T-helper 2 cell treated with Interferon-gamma antibody and Interleukin-4, amounts not matched to agents 5 μg/mL and 100 μg/mL, for 36 hours (primary cell): ENCODE measurements around the gene EPHA3.

Source experiments
- DNase-seq: peaks from one replicate; pipeline ENCODE4 v3.0.0; 2021; ENCODE audit warnings: low spot score
- H3K27ac Mint-ChIP-seq: one replicate; pipeline ENCODE4 v1.8.0; 2021; ENCODE audit warnings: mild to moderate bottlenecking, mixed read lengths
- H3K27me3 Mint-ChIP-seq: one replicate; pipeline ENCODE4 v1.8.0; 2021; ENCODE audit warnings: low read depth, mixed read lengths
- H3K36me3 Mint-ChIP-seq: one replicate; pipeline ENCODE4 v1.8.0; 2021; ENCODE audit warnings: low read depth, mixed read lengths
- H3K4me1 Mint-ChIP-seq: one replicate; pipeline ENCODE4 v1.8.0; 2021; ENCODE audit warnings: low read depth, mixed read lengths
- H3K4me3 Mint-ChIP-seq: one replicate; pipeline ENCODE4 v1.8.0; 2022; ENCODE audit warnings: mild to moderate bottlenecking, moderate library complexity, mixed read lengths
- H3K9me3 Mint-ChIP-seq: one replicate; pipeline ENCODE4 v1.8.0; 2021; ENCODE audit warnings: mixed read lengths

The EPHA3 gene

DNA sequence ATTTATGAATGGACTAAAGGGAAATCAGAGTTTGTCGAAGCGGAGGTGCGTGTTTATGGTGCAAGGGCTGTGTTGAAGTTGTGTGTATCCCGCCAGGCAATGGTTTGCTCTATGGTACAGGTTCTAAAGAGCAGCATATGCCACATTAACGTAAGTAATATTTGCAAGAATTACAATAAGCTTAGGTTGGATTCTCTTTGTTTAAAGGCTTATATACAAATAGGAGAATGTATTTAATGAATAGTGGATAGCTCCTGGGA, 800 bp downstream of the EPHA3 start:
- DNase-seq: no peak
- Mint-ChIP-seq H3K27ac (no peak overlapping the region), H3K27me3 (peaks cover 19% of the 10 kb centered on the region), H3K4me3 (peak overlapping the region; percentile 67), H3K4me1 (peaks cover 11% of the 10 kb centered on the region), H3K9me3 (no peaks in the 10 kb centered on the region), H3K36me3 (no peaks in the 10 kb centered on the region)

DNA sequence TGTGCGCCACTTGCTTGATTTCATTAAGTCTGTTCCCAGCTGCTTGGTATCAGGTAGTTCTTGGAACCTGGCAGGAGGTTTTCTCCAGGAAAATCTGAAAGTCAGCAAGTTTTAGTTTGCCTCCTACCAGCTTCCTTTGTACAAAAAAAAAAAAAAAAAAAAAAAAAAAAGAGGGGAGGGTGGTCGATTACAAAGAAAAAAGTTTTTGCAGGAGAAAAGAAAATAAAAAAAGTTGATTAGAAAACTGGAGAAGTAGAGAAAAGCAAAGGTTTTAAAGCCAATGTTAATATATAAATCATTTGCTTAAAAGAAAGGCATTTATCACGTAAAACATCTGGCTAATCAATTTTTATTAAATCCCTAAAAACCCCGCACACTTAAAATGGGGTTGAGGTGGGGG, 5.9 kb downstream of the EPHA3 start:
- peaks cover 3% of the 10 kb centered on the region for H3K4me1 Mint-ChIP-seq
- H3K9me3 Mint-ChIP-seq: no peaks in the 10 kb centered on the region
- H3K27me3 Mint-ChIP-seq: peaks cover 12% of the 10 kb centered on the region
- H3K27ac Mint-ChIP-seq: no peak overlapping the region
- H3K36me3 Mint-ChIP-seq: no peaks in the 10 kb centered on the region
- DNase-seq: no peak
- H3K4me3 Mint-ChIP-seq: no peak overlapping the region

DNA sequence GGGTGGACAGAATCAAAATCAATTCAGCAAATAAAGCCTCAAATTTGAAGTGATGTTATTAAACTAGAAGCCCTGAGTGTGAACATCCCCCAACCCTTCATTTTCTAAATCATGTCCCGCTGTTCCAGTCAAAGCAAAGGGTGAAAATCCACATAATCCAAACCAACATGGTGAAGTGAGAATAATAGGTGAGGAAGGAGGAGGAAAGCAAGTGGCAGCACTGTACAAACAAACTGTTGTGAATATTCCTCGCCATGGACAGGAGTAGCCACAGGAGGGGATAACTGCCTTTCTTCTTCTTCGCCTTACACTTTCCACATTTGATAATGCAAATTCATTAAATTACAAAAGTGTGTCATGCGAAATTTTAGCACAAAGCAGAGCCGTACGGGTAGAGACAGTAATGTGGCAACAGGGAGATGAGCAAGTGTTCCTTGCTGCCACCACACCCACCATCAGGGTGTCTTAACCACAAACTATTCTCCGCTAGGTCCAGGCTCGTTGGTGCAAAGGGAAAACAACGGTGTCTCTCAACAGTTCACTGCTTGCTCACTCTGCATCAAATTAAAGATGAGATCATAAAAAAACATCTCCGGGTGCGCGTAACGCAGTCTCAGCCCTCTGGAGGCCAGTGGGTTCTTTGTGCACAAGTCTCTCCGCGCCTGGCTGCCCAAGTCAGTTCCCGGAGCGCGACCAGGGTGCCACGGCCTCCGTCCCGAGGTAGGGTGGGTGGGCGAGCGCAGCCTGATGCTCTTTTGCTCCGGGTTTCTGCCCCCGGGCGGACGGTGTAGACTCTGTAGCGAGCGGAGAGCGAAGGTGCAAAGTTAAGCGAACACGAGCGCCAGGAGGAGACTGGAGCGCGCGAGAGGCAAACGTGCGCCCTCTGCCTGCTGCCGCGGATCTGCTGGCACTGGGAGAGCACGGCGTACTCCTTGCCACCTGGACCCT, 6.7 kb downstream of the EPHA3 start:
- peaks cover 3% of the 10 kb centered on the region for H3K4me1 Mint-ChIP-seq
- no peaks in the 10 kb centered on the region for H3K9me3 Mint-ChIP-seq

DNA sequence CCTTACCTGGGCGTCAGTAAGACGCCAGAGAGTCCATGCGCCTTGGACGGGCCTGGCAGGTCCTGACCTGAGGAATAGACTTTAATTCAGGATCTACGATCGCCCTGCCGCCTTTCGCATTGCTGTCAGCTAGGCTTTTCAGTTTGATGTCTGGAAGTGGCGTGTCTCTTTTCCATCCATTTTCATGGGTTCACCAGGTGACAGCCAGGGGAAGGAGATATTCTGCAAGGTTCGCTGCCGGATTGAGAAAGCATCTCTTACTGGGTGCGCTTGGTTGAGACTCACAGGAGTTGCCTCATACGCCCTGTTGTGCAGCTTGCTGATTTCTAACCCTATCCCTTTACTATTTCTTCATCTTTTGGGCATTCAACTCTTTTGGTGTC, 7.4 kb downstream of the EPHA3 start:
- Mint-ChIP-seq H3K36me3 (no peaks in the 10 kb centered on the region), H3K27ac (no peak overlapping the region), H3K4me1 (peaks cover 3% of the 10 kb centered on the region), H3K27me3 (peaks cover 12% of the 10 kb centered on the region), H3K9me3 (no peaks in the 10 kb centered on the region), H3K4me3 (no peak overlapping the region)
- no peak for DNase-seq

More for the DNA sequence above, 6.7 kb downstream of the EPHA3 start:
- Mint-ChIP-seq H3K27me3 (peaks cover 12% of the 10 kb centered on the region), H3K27ac (no peak overlapping the region), H3K4me3 (peak overlapping the region; percentile 67), H3K36me3 (no peaks in the 10 kb centered on the region)
- DNase-seq: peak; percentile 6

DNA sequence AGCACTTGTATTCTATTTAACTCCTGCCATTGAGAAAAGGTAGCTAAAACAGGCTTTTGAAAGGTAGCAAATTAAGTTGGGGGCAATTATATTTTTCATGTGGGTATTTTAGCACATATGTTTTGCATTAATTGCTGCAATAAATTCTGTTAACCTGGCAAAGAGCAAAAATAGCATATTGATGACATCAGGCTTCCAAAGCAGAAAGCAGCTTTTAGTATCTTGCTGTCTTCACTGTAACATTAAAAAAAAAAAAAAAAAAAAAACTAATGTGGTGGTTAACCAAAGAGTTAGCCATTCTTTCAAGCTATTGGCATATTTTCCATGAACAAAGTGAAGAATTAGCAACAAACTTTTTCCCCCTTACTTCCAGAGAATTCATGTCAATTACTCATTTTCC, 9.1 kb downstream of the EPHA3 start:
- Mint-ChIP-seq H3K27me3 (peaks cover 12% of the 10 kb centered on the region), H3K27ac (no peak overlapping the region), H3K36me3 (no peaks in the 10 kb centered on the region), H3K4me1 (peaks cover 3% of the 10 kb centered on the region), H3K9me3 (no peaks in the 10 kb centered on the region), H3K4me3 (no peak overlapping the region)
- no peak for DNase-seq

DNA sequence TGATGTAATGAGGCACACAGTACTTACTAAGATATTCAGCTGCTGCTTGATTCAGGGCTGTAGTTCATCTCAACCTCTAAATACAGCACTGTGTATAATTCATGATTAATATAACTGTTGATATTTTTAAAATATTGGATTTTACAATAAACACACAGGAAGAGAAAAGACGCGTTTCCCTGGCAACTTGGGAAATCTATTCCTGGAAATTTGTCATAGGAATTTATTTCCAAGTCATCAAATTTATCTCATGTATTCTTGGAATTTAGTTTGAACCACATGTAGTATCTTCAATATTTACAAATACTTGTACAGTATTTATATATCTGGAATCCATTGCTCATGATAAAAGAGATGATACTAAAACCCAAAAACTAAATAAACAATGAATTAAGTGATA, 30.6 kb downstream of the EPHA3 start:
- Mint-ChIP-seq H3K4me1 (no peaks in the 10 kb centered on the region), H3K36me3 (no peaks in the 10 kb centered on the region), H3K4me3 (no peak overlapping the region), H3K9me3 (peaks cover 4% of the 10 kb centered on the region), H3K27ac (no peak overlapping the region), H3K27me3 (no peaks in the 10 kb centered on the region)
- DNase-seq: no peak

DNA sequence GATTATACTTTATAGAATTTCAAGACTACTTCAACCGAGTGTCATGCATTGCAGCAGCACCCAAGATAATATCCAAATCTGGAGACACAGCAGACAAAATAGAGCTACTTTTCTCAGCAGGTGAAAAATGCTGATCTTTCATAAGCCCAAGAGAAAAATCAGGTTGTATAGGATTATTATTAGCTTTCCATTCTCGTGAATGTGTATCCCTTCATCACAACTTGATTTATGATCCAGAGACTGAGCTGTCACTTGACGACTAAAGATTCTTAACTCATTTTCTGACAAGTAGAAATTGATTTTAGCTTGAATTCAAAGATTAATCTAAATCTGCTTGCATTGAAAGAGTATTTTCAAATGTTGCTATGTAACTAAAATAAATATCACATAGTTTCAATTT, 32.4 kb downstream of the EPHA3 start:
- no peak overlapping the region for H3K4me3 Mint-ChIP-seq
- H3K27ac Mint-ChIP-seq: no peak overlapping the region
- no peaks in the 10 kb centered on the region for H3K36me3 Mint-ChIP-seq
- H3K27me3 Mint-ChIP-seq: no peaks in the 10 kb centered on the region
- DNase-seq: no peak
- no peaks in the 10 kb centered on the region for H3K4me1 Mint-ChIP-seq
- no peaks in the 10 kb centered on the region for H3K9me3 Mint-ChIP-seq

DNA sequence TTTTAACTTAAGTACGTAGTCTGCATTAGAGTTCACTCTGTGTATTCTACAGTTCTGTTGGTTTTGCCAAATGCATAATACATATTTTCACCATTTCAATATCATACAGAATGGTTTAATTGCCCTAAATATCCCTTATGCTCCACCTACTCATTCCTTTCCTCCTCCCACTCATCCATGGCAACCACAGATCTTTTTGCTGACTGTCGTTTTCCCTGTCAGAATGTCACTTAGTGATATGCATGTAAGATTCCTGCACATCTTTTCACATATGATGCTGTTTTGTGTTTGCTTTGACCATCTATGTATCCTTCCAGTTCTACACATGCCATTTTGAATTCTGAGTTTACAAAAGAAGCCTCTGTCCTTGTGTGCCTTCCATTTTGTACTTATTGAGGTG, 36.7 kb downstream of the EPHA3 start:
- Mint-ChIP-seq H3K27ac (no peak overlapping the region), H3K27me3 (no peaks in the 10 kb centered on the region), H3K4me1 (no peaks in the 10 kb centered on the region), H3K9me3 (no peaks in the 10 kb centered on the region), H3K4me3 (no peak overlapping the region), H3K36me3 (no peaks in the 10 kb centered on the region)
- no peak for DNase-seq

DNA sequence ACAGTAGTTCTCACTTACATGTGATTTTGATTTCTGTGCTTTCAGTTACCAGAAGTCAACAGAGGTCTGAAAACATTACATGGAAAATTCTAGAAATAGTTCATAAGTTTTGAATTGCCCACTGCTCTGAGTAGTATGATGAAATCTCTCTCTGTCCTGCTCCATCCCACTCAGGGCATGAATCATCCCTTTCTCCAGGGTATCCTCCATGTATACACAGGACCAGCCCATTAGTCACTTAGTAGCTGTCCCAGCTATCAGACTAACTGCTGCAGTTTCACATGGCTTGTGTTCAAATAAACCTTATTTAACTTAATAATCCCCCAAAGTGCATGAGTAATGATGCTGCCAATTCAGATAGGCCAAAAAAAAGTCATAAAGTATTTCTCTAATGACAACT, 38.6 kb downstream of the EPHA3 start:
- H3K27me3 Mint-ChIP-seq: no peaks in the 10 kb centered on the region
- no peak overlapping the region for H3K4me3 Mint-ChIP-seq
- H3K27ac Mint-ChIP-seq: no peak overlapping the region
- no peaks in the 10 kb centered on the region for H3K9me3 Mint-ChIP-seq
- H3K4me1 Mint-ChIP-seq: no peaks in the 10 kb centered on the region
- no peak for DNase-seq
- no peaks in the 10 kb centered on the region for H3K36me3 Mint-ChIP-seq

DNA sequence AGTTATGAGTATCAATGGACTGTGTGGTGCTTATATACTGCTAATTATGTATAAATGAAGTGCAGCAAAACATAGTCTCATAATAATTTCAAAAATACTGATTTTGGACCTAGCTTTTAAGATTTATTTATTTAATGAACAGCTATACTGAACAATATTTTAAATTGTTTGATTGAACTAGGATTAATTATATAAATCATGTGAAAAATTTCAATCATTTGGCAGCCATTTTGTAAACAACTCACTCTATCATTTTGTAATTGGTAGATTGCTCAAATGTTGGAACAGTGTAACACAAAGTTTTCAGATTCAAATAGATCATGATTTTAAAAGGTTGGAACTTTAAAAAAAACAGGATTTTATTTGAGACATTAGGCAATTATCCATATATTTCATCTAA, 47.0 kb downstream of the EPHA3 start:
- H3K36me3 Mint-ChIP-seq: no peaks in the 10 kb centered on the region
- no peak overlapping the region for H3K27ac Mint-ChIP-seq
- no peaks in the 10 kb centered on the region for H3K4me1 Mint-ChIP-seq
- DNase-seq: no peak
- no peaks in the 10 kb centered on the region for H3K27me3 Mint-ChIP-seq
- no peaks in the 10 kb centered on the region for H3K9me3 Mint-ChIP-seq
- no peak overlapping the region for H3K4me3 Mint-ChIP-seq

DNA sequence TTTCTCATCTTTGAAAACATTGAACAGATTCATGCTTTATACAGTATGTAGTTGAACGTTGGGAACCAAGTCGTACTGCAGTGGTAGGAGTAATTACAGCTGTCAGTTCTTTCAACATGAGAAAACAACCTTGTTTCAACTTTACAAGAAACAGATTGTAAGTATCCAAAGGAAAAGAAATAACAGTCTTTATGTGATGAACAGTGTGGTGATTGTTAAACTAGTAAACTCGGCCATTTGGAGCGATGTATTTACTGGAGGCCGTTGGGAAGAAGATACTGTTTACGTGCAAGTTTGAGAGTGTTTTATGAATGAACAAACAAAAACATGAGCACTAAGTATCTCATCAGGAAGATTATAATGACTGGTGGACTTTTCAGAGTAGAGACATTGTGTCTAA, 48.4 kb downstream of the EPHA3 start:
- Mint-ChIP-seq H3K27me3 (no peaks in the 10 kb centered on the region), H3K4me3 (no peak overlapping the region), H3K9me3 (no peaks in the 10 kb centered on the region), H3K4me1 (no peaks in the 10 kb centered on the region), H3K36me3 (no peaks in the 10 kb centered on the region), H3K27ac (no peak overlapping the region)
- DNase-seq: no peak

DNA sequence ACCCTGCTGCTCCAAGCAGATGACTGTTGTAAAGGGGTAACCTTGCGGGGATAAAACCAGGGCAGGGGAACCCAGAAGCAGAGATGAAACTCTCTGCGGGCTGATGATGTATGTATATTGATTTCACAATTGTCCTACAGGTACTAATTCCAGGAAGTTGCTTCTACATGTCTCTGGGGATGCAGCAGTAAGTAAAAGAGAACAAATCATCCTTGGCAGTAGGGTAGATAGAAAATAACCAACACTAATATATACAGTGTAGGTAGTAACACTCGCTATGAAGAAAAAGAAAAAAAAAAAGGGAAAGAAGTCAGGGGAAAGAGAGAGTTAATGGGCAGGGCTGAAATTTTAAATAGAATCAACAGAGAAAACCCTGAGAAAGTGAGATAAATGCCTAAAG, 50.2 kb downstream of the EPHA3 start:
- no peak for DNase-seq
- Mint-ChIP-seq H3K36me3 (no peaks in the 10 kb centered on the region), H3K27ac (no peak overlapping the region), H3K9me3 (no peaks in the 10 kb centered on the region), H3K4me1 (no peaks in the 10 kb centered on the region), H3K4me3 (no peak overlapping the region), H3K27me3 (no peaks in the 10 kb centered on the region)

DNA sequence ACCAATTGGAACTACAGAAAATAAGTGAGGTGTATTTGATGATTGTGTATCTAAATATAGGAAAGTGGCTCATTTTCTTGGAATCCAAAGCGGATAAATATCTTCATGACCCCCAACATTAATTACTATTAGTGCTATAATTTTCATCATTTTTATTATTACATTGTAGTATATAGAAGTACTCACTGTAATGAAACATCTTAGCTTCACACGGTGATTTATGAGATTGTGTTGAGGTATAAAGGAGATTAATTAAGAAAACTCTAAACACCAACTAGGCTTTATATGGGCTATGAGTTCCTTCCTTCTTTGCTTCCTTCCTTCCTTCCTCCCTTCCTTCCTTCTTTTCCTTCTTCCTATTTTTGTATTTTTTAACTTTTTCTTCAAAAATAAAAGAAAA, 52.2 kb downstream of the EPHA3 start:
- no peak overlapping the region for H3K27ac Mint-ChIP-seq
- no peaks in the 10 kb centered on the region for H3K4me1 Mint-ChIP-seq
- no peak for DNase-seq
- no peaks in the 10 kb centered on the region for H3K9me3 Mint-ChIP-seq
- H3K36me3 Mint-ChIP-seq: no peaks in the 10 kb centered on the region
- no peaks in the 10 kb centered on the region for H3K27me3 Mint-ChIP-seq
- no peak overlapping the region for H3K4me3 Mint-ChIP-seq

DNA sequence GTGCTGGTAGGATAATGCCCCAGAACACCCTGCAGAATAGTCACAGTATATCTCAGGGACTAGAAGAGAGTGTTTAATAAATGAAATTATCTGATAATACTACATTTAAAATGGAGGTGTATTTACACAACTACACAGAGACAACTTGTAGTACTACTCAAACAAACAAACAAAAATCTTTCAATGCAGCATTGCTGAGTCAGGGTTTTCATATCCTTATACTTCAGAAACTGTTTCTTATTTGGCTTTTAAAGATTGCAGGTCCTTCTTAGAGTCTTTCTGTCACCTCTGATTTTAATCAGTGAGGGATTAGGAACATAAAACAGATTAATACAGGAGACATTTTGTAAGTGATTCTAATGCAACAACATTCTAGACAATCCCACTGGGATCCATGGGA, 57.4 kb downstream of the EPHA3 start:
- Mint-ChIP-seq H3K4me3 (no peak overlapping the region), H3K4me1 (no peaks in the 10 kb centered on the region), H3K9me3 (no peaks in the 10 kb centered on the region), H3K27me3 (no peaks in the 10 kb centered on the region), H3K36me3 (no peaks in the 10 kb centered on the region), H3K27ac (no peak overlapping the region)
- DNase-seq: no peak

DNA sequence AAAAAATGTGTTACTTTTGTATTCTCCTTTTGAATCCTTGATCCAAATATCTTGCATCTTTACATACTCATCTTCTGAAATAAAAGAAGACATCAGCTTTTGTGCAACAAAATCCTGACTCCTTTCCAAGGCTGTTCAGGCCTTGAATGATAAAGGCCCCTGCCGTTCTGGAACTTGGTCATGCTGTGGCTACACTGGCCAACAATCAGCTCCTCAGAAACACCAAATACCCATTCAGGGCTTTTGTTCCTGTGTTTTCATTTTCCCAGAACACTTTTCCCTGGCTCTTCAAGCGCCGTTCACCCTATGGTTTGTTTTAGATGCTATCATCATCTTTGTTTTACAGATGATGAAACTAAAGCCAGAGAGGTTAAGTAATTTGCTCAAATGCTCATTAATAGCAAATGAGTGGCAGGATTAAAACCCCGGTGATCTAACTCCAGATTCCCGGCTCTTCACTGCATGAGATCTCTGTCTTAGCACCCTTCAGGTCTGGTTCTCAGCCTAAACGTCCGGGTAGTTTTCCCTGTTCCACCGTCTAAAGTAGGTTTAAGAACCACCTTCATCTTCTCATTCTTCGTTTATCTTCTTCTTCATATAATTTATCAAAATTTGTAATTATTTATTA, 58.3 kb downstream of the EPHA3 start:
- Mint-ChIP-seq H3K27me3 (no peaks in the 10 kb centered on the region), H3K4me3 (no peak overlapping the region), H3K27ac (no peak overlapping the region), H3K36me3 (no peaks in the 10 kb centered on the region), H3K9me3 (no peaks in the 10 kb centered on the region), H3K4me1 (no peaks in the 10 kb centered on the region)
- no peak for DNase-seq
